ENCODE results near the gene DIAPH2.

Gene DIAPH2

GRCh38 chrX:97102938-97103337, 418.3 kb downstream of the DIAPH2 start:
- no peak for TF ChIP-seq ZNF565 (CRISPR knock-in tag; conservative IDR thresholded peaks at IDR 0.05; ENCODE audit: low read depth)
- TF ChIP-seq CREB5 (CRISPR knock-in tag; IDR thresholded peaks at IDR 0.05; ENCODE audit: low read depth) = no peak
- no peak for TF ChIP-seq CSDC2 (CRISPR knock-in tag; IDR thresholded peaks at IDR 0.05)
- TF ChIP-seq ARNTL (CRISPR knock-in tag; IDR thresholded peaks at IDR 0.05; ENCODE audit: borderline replicate concordance, low read depth) = no peak
- no peak for TF ChIP-seq ESRRG (CRISPR knock-in tag; IDR thresholded peaks at IDR 0.05)
- TF ChIP-seq ZNF70 (CRISPR knock-in tag; IDR thresholded peaks at IDR 0.05) = no peak
- TF ChIP-seq OSR1 (CRISPR knock-in tag; IDR thresholded peaks at IDR 0.05) = no peak
- TF ChIP-seq TSHZ2 (CRISPR knock-in tag; IDR thresholded peaks at IDR 0.05) = no peak
- no peak for TF ChIP-seq BACH2 (CRISPR knock-in tag; IDR thresholded peaks at IDR 0.05; ENCODE audit: borderline replicate concordance)
- no peak for TF ChIP-seq PATZ1 (CRISPR knock-in tag; IDR thresholded peaks at IDR 0.05; ENCODE audit: borderline replicate concordance)
- TF ChIP-seq ZC3H10 (CRISPR knock-in tag; IDR thresholded peaks at IDR 0.05) = no peak
- TF ChIP-seq ZFP3 (CRISPR knock-in tag; IDR thresholded peaks at IDR 0.05) = no peak
- TF ChIP-seq CSRNP3 (CRISPR knock-in tag; IDR thresholded peaks at IDR 0.05) = no peak
- no peak for TF ChIP-seq ZFP30 (CRISPR knock-in tag; IDR thresholded peaks at IDR 0.05)
- TF ChIP-seq RARB (CRISPR knock-in tag; IDR thresholded peaks at IDR 0.05) = no peak
- TF ChIP-seq ISL1 (CRISPR knock-in tag; IDR thresholded peaks at IDR 0.05) = no peak
- no peak for TF ChIP-seq ZNF8 (CRISPR knock-in tag; IDR thresholded peaks at IDR 0.05)
- no peak for ATAC-seq

- ATAC-seq = no peak
- TF ChIP-seq BACH2 (CRISPR knock-in tag; IDR thresholded peaks at IDR 0.05; ENCODE audit: borderline replicate concordance) (no peak), ISL1 (CRISPR knock-in tag; IDR thresholded peaks at IDR 0.05) (no peak), CSDC2 (CRISPR knock-in tag; IDR thresholded peaks at IDR 0.05) (no peak), ZFP3 (CRISPR knock-in tag; IDR thresholded peaks at IDR 0.05) (no peak), PATZ1 (CRISPR knock-in tag; IDR thresholded peaks at IDR 0.05; ENCODE audit: borderline replicate concordance) (no peak), CREB5 (CRISPR knock-in tag; IDR thresholded peaks at IDR 0.05; ENCODE audit: low read depth) (no peak), ZC3H10 (CRISPR knock-in tag; IDR thresholded peaks at IDR 0.05) (no peak), ESRRG (CRISPR knock-in tag; IDR thresholded peaks at IDR 0.05) (no peak), SNAI2 (CRISPR knock-in tag; IDR thresholded peaks at IDR 0.05) (no peak), TOX (CRISPR knock-in tag; IDR thresholded peaks at IDR 0.05; ENCODE audit: borderline replicate concordance) (no peak), OSR1 (CRISPR knock-in tag; IDR thresholded peaks at IDR 0.05) (no peak), POU6F1 (CRISPR knock-in tag; IDR thresholded peaks at IDR 0.05; ENCODE audit: borderline replicate concordance, low read depth) (no peak)
Observed at GRCh38 chrX:97109730-97110129, 425.1 kb downstream of the DIAPH2 start.
